Lung (tissue), 12 donors: ENCODE results near the gene CDH23. TPM values are rescaled to one million over a fixed set of nuclear protein-coding genes. Genes with fewer than 3 reads are reported as not detected.

Source experiments
- ATAC-seq: fragments of 200-7000 bp; cut with Tn5 transposase; one replicate; pipeline ENCODE4 v1.9.1; 2020; ENCODE audit warnings: moderate number of reproducible peaks; ENCODE audit not compliant: insufficient read depth, low FRiP score
- DNase-seq, 3 donors: peaks; one replicate each; pipeline ENCODE4 v3.0.0-alpha.2; 2013 to 2017
- H3K27ac ChIP-seq, 2 donors: one replicate each; pipeline ENCODE4 v1.5.1; 2013; ENCODE audit warnings: mild to moderate bottlenecking in 2 of 2, moderate library complexity in 2 of 2, control low read depth in 1 of 2, inconsistent platforms in 1 of 2, low read depth in 1 of 2, low read length in 1 of 2
- H3K27me3 ChIP-seq, 3 donors: one replicate each; pipeline ENCODE4 v1.5.1; 2013; ENCODE audit warnings: low read length in 2 of 3; ENCODE audit not compliant: control insufficient read depth in 3 of 3, insufficient read depth in 3 of 3
- H3K36me3 ChIP-seq, 4 donors: one replicate each; pipeline ENCODE4 v1.5.1; 2013; ENCODE audit warnings: low read length in 4 of 4, mild to moderate bottlenecking in 1 of 4, moderate library complexity in 1 of 4; ENCODE audit not compliant: control insufficient read depth in 4 of 4, insufficient read depth in 4 of 4
- H3K4me1 ChIP-seq, 5 donors: one replicate each; pipeline ENCODE4 v1.5.1; 2013; ENCODE audit warnings: low read length in 5 of 5, mild to moderate bottlenecking in 2 of 5, moderate library complexity in 1 of 5; ENCODE audit not compliant: control insufficient read depth in 5 of 5, insufficient read depth in 5 of 5
- H3K4me3 ChIP-seq: one replicate; pipeline ENCODE4 v1.5.1; 2013; ENCODE audit warnings: mild to moderate bottlenecking, control low read depth, moderate library complexity
- H3K9ac ChIP-seq, 2 donors: one replicate each; pipeline ENCODE4 v1.5.1; 2013; ENCODE audit warnings: low read length in 2 of 2, control low read depth in 1 of 2; ENCODE audit not compliant: insufficient read depth in 1 of 2
- H3K9me3 ChIP-seq, 4 donors: one replicate each; pipeline ENCODE4 v1.5.1; 2013; ENCODE audit warnings: low read length in 3 of 4, mild to moderate bottlenecking in 1 of 4, moderate library complexity in 1 of 4; ENCODE audit not compliant: control insufficient read depth in 4 of 4, insufficient read depth in 3 of 4
- CTCF ChIP-seq: IDR thresholded peaks from 2 replicates; pipeline ENCODE4 v1.5.1; 2012; ENCODE audit warnings: mild to moderate bottlenecking; ENCODE audit errors: control extremely low read depth, extremely low read depth
- WGBS, 2 donors: extraction: QIAGEN DNeasy Blood & Tissue Kit; methylation state at CpG; one replicate each; pipeline ENCODE4 v1.1.7; 2013; 5-methylcytosine and 5-hydroxymethylcytosine counted together
- polyA plus RNA-seq, 2 donors: library from polyadenylated mRNA; stranded (reverse); fragments of 200-250 nt; gene quantifications; one replicate each; pipeline ENCODE4 v1.2.1, GENCODE V29; 2013
- total RNA-seq, 2 donors: library from RNA; depleted of rRNA in 1 of 2; stranded (reverse); fragments of >200 nt in 1 of 2; gene quantifications; one replicate each; pipeline ENCODE4 v1.2.1, GENCODE V29; 2014 to 2021
- donor health status: control.
- donor health status: control.
- donor health status: Bipolar disorder and iron deficiency.
- donor health status: healthy.
- donor health status: DM: yes; HTN: yes; CAD: no.

CDH23 gene
- total and polyA plus RNA-seq, 4 donors = 4.5 to 29.5 (median 6.0) TPM

- Histone ChIP-seq H3K4me1 (peaks cover 0 to 22% (median 3%) of the 10 kb centered on the region in 5 donors), H3K9me3 (no peaks in the 10 kb centered on the region), H3K27ac (no peak overlapping the region), H3K4me3 (no peak overlapping the region), H3K36me3 (no peaks in the 10 kb centered on the region), H3K9ac (no peak overlapping the region), H3K27me3 (no peaks in the 10 kb centered on the region)
- TF ChIP-seq CTCF = no peak
- ATAC-seq (no peak), DNase-seq (no peak)
- 90 to 94% methylated on average over 4 of the region's 4 CpGs for WGBS, 2 donors
These were observed 237.2 kb downstream of the CDH23 start for GRCh38 chr10:71633920-71634319.

DNA sequence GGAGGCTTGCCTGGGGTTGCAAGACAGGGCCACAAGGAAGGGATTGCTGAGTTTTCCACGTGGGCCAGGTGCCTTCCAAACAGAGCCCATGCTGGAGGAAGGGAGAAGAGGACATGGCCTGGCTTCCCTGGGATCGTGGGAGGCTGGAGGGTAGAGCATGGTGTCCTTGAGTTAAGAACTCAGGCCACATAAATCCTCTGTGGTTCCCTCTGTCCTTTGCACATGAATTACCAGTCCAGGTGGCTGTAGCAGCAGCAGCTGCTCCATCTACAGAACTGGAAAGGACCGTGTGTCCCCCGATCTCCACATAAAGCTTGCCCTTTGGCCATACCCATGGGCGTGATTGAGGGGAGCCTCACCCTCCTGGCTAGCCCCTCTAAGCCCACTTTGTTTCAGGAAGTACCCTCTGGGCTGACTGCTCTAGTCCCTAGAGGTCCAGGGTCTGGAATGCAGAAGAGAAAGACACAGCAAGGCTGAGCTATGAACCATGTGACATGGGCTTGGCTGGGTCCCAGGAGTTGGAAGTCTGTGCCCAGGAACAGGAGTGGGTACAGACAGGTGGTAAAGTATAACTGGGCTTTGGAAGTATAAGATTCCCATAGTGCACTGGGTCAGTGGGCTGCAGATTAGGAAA, 237.9 kb downstream of the CDH23 start:
- ATAC-seq (no peak), DNase-seq (peak in 1 of 3 donors; percentile 45)
- H3K27ac ChIP-seq = no peak overlapping the region

DNA sequence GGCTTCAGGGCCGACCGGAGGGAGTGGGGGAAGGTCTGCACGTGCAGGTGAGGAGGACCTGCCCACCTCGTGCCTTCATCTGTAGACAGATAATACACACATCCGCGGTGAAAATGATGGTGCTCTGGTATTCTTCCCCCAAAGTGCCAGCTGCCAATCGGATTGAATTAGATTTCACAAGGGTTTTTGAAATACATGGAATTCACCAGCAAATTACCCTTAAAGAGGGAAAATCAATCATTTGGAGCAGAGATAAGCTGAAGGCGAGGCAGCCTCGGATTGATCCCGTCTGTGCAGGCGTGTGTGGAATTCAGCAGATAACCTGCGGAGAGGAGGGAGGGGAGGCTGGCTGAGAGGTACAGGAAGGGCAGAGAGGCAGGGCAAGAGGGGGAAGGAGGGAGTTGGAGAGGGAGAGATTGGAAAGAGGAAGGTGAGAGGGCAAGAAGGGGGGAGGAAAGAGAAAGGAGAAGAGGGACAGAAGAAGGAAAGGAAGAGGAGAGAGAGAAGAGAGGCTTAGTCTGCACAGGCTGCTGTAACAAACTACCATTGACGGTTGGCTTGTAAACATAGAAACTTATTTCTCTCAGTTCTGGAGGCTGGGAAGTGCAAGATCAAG, 238.6 kb downstream of the CDH23 start:
- H3K9me3 ChIP-seq = no peaks in the 10 kb centered on the region
- TF ChIP-seq CTCF = no peak
- ATAC-seq = no peak
- no peaks in the 10 kb centered on the region for H3K27me3 ChIP-seq
- DNase-seq = no peak
- H3K9ac ChIP-seq = no peak overlapping the region
- H3K4me1 ChIP-seq = peaks cover 0 to 27% (median 3%) of the 10 kb centered on the region in 5 donors
- no peaks in the 10 kb centered on the region for H3K36me3 ChIP-seq
- no peak overlapping the region for H3K27ac ChIP-seq
- WGBS, 2 donors = 68 to 70% methylated on average over 13 of the region's 13 CpGs
- no peak overlapping the region for H3K4me3 ChIP-seq

More for the DNA sequence above, 237.9 kb downstream of the CDH23 start:
- no peak for TF ChIP-seq CTCF
- Histone ChIP-seq H3K4me3 (no peak overlapping the region), H3K4me1 (peaks cover 0 to 27% (median 3%) of the 10 kb centered on the region in 5 donors), H3K9ac (no peak overlapping the region), H3K9me3 (no peaks in the 10 kb centered on the region), H3K27me3 (no peaks in the 10 kb centered on the region), H3K36me3 (no peaks in the 10 kb centered on the region)
- WGBS, 2 donors = 72 to 89% methylated on average over 5 of the region's 5 CpGs
